CD14-positive monocyte (primary cell): Measurements from ENCODE around the gene NEBL. TPM values are rescaled to one million over a fixed set of nuclear protein-coding genes. Genes with fewer than 3 reads are reported as not detected.

ENCODE experiments used
- DNase-seq, 3 donors: peaks; one replicate each; pipeline ENCODE4 v3.0.0-alpha.2; 2011 to 2022
- H2AFZ ChIP-seq: 2 replicates; pipeline ENCODE4 v1.6.0; 2012; ENCODE audit warnings: mild to moderate bottlenecking, low read depth, low read length, inconsistent platforms; ENCODE audit not compliant: insufficient read depth, poor library complexity, severe bottlenecking
- H3K27ac ChIP-seq, 2 donors: 1 replicate in 1 of 2; 2 replicates in 1 of 2; pipeline ENCODE4 v1.5.1; 2012 to 2013; ENCODE audit warnings: low read length in 2 of 2, control low read depth in 1 of 2, inconsistent platforms in 1 of 2, low read depth in 1 of 2, mild to moderate bottlenecking in 1 of 2
- H3K27me3 ChIP-seq, 2 donors: one replicate each; pipeline versions ENCODE4 v1.6.0 to v1.6.1; 2011 to 2013; ENCODE audit warnings: low read length in 2 of 2; ENCODE audit not compliant: control insufficient read depth in 2 of 2, insufficient read depth in 2 of 2
- H3K36me3 ChIP-seq, 2 donors: replicated peaks in 1 of 2; 1 replicate in 1 of 2; 2 replicates in 1 of 2; pipeline versions ENCODE4 v1.5.1 to v1.6.1; 2012 to 2013; ENCODE audit warnings: low read length in 2 of 2, control low read depth in 1 of 2, inconsistent platforms in 1 of 2, mild to moderate bottlenecking in 1 of 2; ENCODE audit not compliant: insufficient read depth in 2 of 2, control insufficient read depth in 1 of 2
- H3K4me1 ChIP-seq, 2 donors: 1 replicate in 1 of 2; 2 replicates in 1 of 2; pipeline versions ENCODE4 v1.5.1 to v1.6.1; 2012 to 2013; ENCODE audit warnings: low read length in 2 of 2, control low read depth in 1 of 2, inconsistent platforms in 1 of 2, mild to moderate bottlenecking in 1 of 2, moderate library complexity in 1 of 2; ENCODE audit not compliant: insufficient read depth in 2 of 2, control insufficient read depth in 1 of 2
- H3K4me2 ChIP-seq: replicated peaks from 2 replicates; pipeline ENCODE3; 2012; ENCODE audit warnings: low read length, moderate library complexity, mild to moderate bottlenecking; ENCODE audit not compliant: poor library complexity, severe bottlenecking; ENCODE audit errors: extremely low read depth
- H3K4me3 ChIP-seq, 3 experiments: fragments of 200-600 bp in 1 of 3; sonication (generic) in 1 of 3; replicated peaks in 1 of 3; 1 replicate in 2 of 3; 2 replicates in 1 of 3; pipeline ENCODE4 v1.5.1; 2011 to 2013; ENCODE audit warnings: low read length in 3 of 3, mild to moderate bottlenecking in 3 of 3, control low read depth in 2 of 3, low read depth in 2 of 3, inconsistent platforms in 1 of 3, moderate library complexity in 1 of 3
- H3K79me2 ChIP-seq: 2 replicates; pipeline ENCODE4 v1.6.0; 2012; ENCODE audit warnings: mild to moderate bottlenecking, control low read depth, inconsistent platforms, low read length, moderate library complexity; ENCODE audit not compliant: insufficient read depth
- H3K9ac ChIP-seq: 2 replicates; pipeline ENCODE4 v1.6.0; 2017; ENCODE audit warnings: low read length, mild to moderate bottlenecking; ENCODE audit not compliant: insufficient read depth, poor library complexity, severe bottlenecking
- H3K9me3 ChIP-seq, 2 donors: replicated peaks in 1 of 2; 1 replicate in 1 of 2; 2 replicates in 1 of 2; pipeline versions ENCODE4 v1.5.1 to v1.6.1; 2012 to 2013; ENCODE audit warnings: low read length in 2 of 2, control low read depth in 1 of 2; ENCODE audit not compliant: control insufficient read depth in 1 of 2, insufficient read depth in 1 of 2
- H4K20me1 ChIP-seq: 2 replicates; pipeline ENCODE4 v1.6.0; 2012; ENCODE audit warnings: mild to moderate bottlenecking, low read length, control low read depth, moderate library complexity; ENCODE audit not compliant: insufficient read depth
- H3K27ac Mint-ChIP-seq, 7 donors: one replicate each; pipeline ENCODE4 v1.8.0; 2020; ENCODE audit warnings: mild to moderate bottlenecking in 7 of 7, mixed read lengths in 7 of 7, moderate library complexity in 6 of 7, inconsistent platforms in 2 of 7
- H3K27me3 Mint-ChIP-seq, 3 donors: one replicate each; pipeline ENCODE4 v1.8.0; 2021 to 2022; ENCODE audit warnings: low read depth in 3 of 3, mild to moderate bottlenecking in 3 of 3, mixed read lengths in 3 of 3, moderate library complexity in 3 of 3, inconsistent platforms in 1 of 3
- H3K36me3 Mint-ChIP-seq, 2 donors: one replicate each; pipeline ENCODE4 v1.8.0; 2020; ENCODE audit warnings: mixed read lengths in 2 of 2, inconsistent platforms in 1 of 2, mild to moderate bottlenecking in 1 of 2
- H3K4me1 Mint-ChIP-seq: one replicate; pipeline ENCODE4 v1.8.0; 2020; ENCODE audit warnings: mild to moderate bottlenecking, mixed read lengths
- H3K4me3 Mint-ChIP-seq, 2 donors: one replicate each; pipeline ENCODE4 v1.8.0; 2020; ENCODE audit warnings: mild to moderate bottlenecking in 2 of 2, mixed read lengths in 2 of 2, moderate library complexity in 1 of 2
- H3K9me3 Mint-ChIP-seq, 7 donors: one replicate each; pipeline ENCODE4 v1.8.0; 2020 to 2022; ENCODE audit warnings: mixed read lengths in 7 of 7, mild to moderate bottlenecking in 6 of 7, moderate library complexity in 6 of 7, inconsistent platforms in 2 of 7
- CTCF ChIP-seq: fragments of 200-600 bp; IDR thresholded peaks from one replicate; pipeline ENCODE4 v1.8.0; 2022; ENCODE audit warnings: antibody characterized with exemption, mild to moderate bottlenecking
- WGBS: methylation state at CpG from one replicate; pipeline ENCODE4 v1.1.5; 2013; ENCODE audit warnings: missing lambda C conversion rate; ENCODE audit not compliant: insufficient coverage; 5-methylcytosine and 5-hydroxymethylcytosine counted together
- intact Hi-C, 2 donors: fragments of 100-400 bp; cut with micrococcal nuclease; formaldehyde crosslinking; loops; one replicate each; pipeline versions ENCODE4 v1.15.0 to v1.15.1; 2023
- polyA plus RNA-seq, 3 donors: library from polyadenylated mRNA; depleted of rRNA in 1 of 3; unstranded in 2 of 3; stranded (reverse) in 1 of 3; fragments of 300-500 nt in 2 of 3; fragments of >200 nt in 1 of 3; fragmentation: Illumina TruSeq in 2 of 3; gene quantifications; 1 replicate in 2 of 3; 2 replicates in 1 of 3; pipeline ENCODE4 v1.2.3, GENCODE V29; 2012 to 2021

NEBL gene
- polyA plus RNA-seq, 3 donors, result 9.7 TPM; not detected in 2

- Histone ChIP-seq H3K27me3 (no peaks in the 10 kb centered on the region), H3K9ac (no peak overlapping the region), H3K27ac (no peak overlapping the region), H4K20me1 (no peaks in the 10 kb centered on the region), H3K36me3 (no peaks in the 10 kb centered on the region), H3K4me2 (no peak overlapping the region), H3K4me3 (no peak overlapping the region), H3K9me3 (no peaks in the 10 kb centered on the region), H3K79me2 (no peaks in the 10 kb centered on the region), H2AFZ (no peak overlapping the region), H3K4me1 (no peaks in the 10 kb centered on the region)
- intact Hi-C loops, result no loop called here
- 88% methylated on average over 1 of the region's 3 CpGs for WGBS
- Mint-ChIP-seq H3K4me3 (no peak overlapping the region), H3K36me3 (no peaks in the 10 kb centered on the region), H3K27ac (no peak overlapping the region), H3K9me3 (peaks cover 0 to 11% (median 2%) of the 10 kb centered on the region in 7 donors), H3K4me1 (no peaks in the 10 kb centered on the region), H3K27me3 (peaks cover 0 to 2% (median 0%) of the 10 kb centered on the region in 3 donors)
- no peak for DNase-seq
- no peak for TF ChIP-seq CTCF
These were observed 1.9 kb upstream of the NEBL start for GRCh38 chr10:20898866-20899535.

- Histone ChIP-seq H3K27ac (no peak overlapping the region), H3K4me2 (no peak overlapping the region), H3K4me3 (no peak overlapping the region), H3K36me3 (no peaks in the 10 kb centered on the region), H2AFZ (no peak overlapping the region), H3K27me3 (no peaks in the 10 kb centered on the region), H3K9ac (no peak overlapping the region), H3K4me1 (no peaks in the 10 kb centered on the region), H3K9me3 (no peaks in the 10 kb centered on the region), H4K20me1 (no peaks in the 10 kb centered on the region), H3K79me2 (no peaks in the 10 kb centered on the region)
- Mint-ChIP-seq H3K9me3 (peaks cover 0 to 2% (median 0%) of the 10 kb centered on the region in 7 donors), H3K36me3 (no peaks in the 10 kb centered on the region), H3K4me3 (no peak overlapping the region), H3K27ac (peak overlapping the region in 1 of 7 donors; percentile 57), H3K4me1 (no peaks in the 10 kb centered on the region), H3K27me3 (peaks cover 0 to 4% (median 0%) of the 10 kb centered on the region in 3 donors)
- no peak for DNase-seq
- TF ChIP-seq CTCF, result no peak
- no CpG with 5 or more reads among the region's 1 CpG for WGBS
- intact Hi-C loops, result no loop called here
These were observed 3.8 kb downstream of the NEBL start for GRCh38 chr10:20893297-20893696.
